H1 (cell line): ENCODE measurements around the gene FLT3. TPM values are rescaled to one million over a fixed set of nuclear protein-coding genes. Genes with fewer than 3 reads are reported as not detected.

Experiments used
- CTCF ChIA-PET: fragments of 300-600 bp; sonication (Branson Sonifier 250); formaldehyde crosslinking; loops from one replicate; lab custom pipeline; 2021; ENCODE audit not compliant: partially characterized antibody; lab: Charles Lee
- POLR2A ChIA-PET: fragments of 300-600 bp; sonication (Branson Sonifier 250); formaldehyde crosslinking; loops from one replicate; lab custom pipeline; 2021; ENCODE audit warnings: inconsistent platforms; ENCODE audit not compliant: partially characterized antibody; lab: Charles Lee
- DNase-seq, 2 experiments: peaks; one replicate each; pipeline versions ENCODE4 v3.0.0 to v3.0.0-alpha.2; 2010 to 2022; ENCODE audit warnings: low spot score in 2 of 2, low read depth in 1 of 2, mixed read lengths in 1 of 2
- FAIRE-seq: peaks from 2 replicates; lab custom pipeline; 2011; peaks lifted over from hg19 to GRCh38; lab: Jason Lieb, UNC
- H2AFZ ChIP-seq: 2 replicates; pipeline ENCODE4 v1.8.1; 2012; ENCODE audit warnings: low read length, inconsistent platforms
- H2AK5ac ChIP-seq: 2 replicates; pipeline ENCODE4 v1.6.1; 2013; ENCODE audit warnings: low read depth, low read length
- H2BK120ac ChIP-seq: replicated peaks from 2 replicates; pipeline ENCODE3; 2013; ENCODE audit warnings: low read depth, low read length, inconsistent platforms
- H2BK12ac ChIP-seq: 2 replicates; pipeline ENCODE4 v1.6.1; 2013; ENCODE audit warnings: low read depth, low read length
- H2BK15ac ChIP-seq: 2 replicates; pipeline ENCODE4 v1.6.1; 2013; ENCODE audit warnings: low read length
- H2BK20ac ChIP-seq: 2 replicates; pipeline ENCODE4 v1.6.1; 2013; ENCODE audit warnings: low read length
- H2BK5ac ChIP-seq: 2 replicates; pipeline ENCODE4 v1.6.1; 2013; ENCODE audit warnings: low read depth, low read length
- H3K14ac ChIP-seq: 2 replicates; pipeline ENCODE4 v1.6.1; 2013; ENCODE audit warnings: inconsistent platforms; ENCODE audit not compliant: insufficient read length
- H3K18ac ChIP-seq: 2 replicates; pipeline ENCODE4 v1.6.1; 2013; ENCODE audit warnings: low read length; ENCODE audit errors: extremely low read depth
- H3K23ac ChIP-seq: 2 replicates; pipeline ENCODE4 v1.6.1; 2013; ENCODE audit warnings: inconsistent platforms; ENCODE audit not compliant: insufficient read length
- H3K23me2 ChIP-seq: 2 replicates; pipeline ENCODE4 v1.6.1; 2013; ENCODE audit warnings: low read depth, low read length
- H3K27ac ChIP-seq: 2 replicates; pipeline ENCODE4 v1.6.1; 2011; ENCODE audit warnings: low read depth, low read length, inconsistent platforms
- H3K27me3 ChIP-seq, 4 experiments: replicated peaks in 1 of 4; 1 replicate in 1 of 4; 2 replicates in 3 of 4; pipeline versions ENCODE4 v1.6.1 to v1.8.1; 2011 to 2013; ENCODE audit warnings: low read length in 3 of 4, mild to moderate bottlenecking in 3 of 4, inconsistent platforms in 2 of 4, mixed read lengths in 2 of 4, moderate library complexity in 1 of 4; ENCODE audit not compliant: control insufficient read depth in 3 of 4, insufficient read depth in 3 of 4; ENCODE audit errors: extremely low read depth in 1 of 4
- H3K36me3 ChIP-seq, 4 experiments: 2 replicates each; pipeline versions ENCODE4 v1.6.1 to v1.8.1; 2011 to 2013; ENCODE audit warnings: mild to moderate bottlenecking in 4 of 4, low read length in 3 of 4, moderate library complexity in 2 of 4, control low read depth in 1 of 4, inconsistent platforms in 1 of 4; ENCODE audit not compliant: insufficient read depth in 4 of 4, control insufficient read depth in 2 of 4
- H3K4ac ChIP-seq: replicated peaks from 2 replicates; pipeline ENCODE3; 2013; ENCODE audit warnings: low read length, low read depth, mixed read lengths, inconsistent platforms; ENCODE audit not compliant: insufficient read length
- H3K4me1 ChIP-seq, 4 experiments: replicated peaks in 1 of 4; 1 replicate in 1 of 4; 2 replicates in 3 of 4; pipeline versions ENCODE4 v1.6.1 to v1.8.1; 2011 to 2013; ENCODE audit warnings: low read length in 3 of 4, inconsistent platforms in 2 of 4, mixed read lengths in 1 of 4; ENCODE audit not compliant: insufficient read depth in 4 of 4, control insufficient read depth in 3 of 4
- H3K4me2 ChIP-seq, 2 experiments: 2 replicates each; pipeline versions ENCODE4 v1.6.1 to v1.8.1; 2011 to 2013; ENCODE audit warnings: low read depth in 2 of 2, low read length in 2 of 2, control low read depth in 1 of 2, inconsistent platforms in 1 of 2, mild to moderate bottlenecking in 1 of 2; ENCODE audit not compliant: insufficient read depth in 1 of 2
- H3K4me3 ChIP-seq, 4 experiments: fragments of 200-600, 300-600 bp in 1 of 4; sonication (generic), shearing (Covaris generic), sonication (Bioruptor Twin) in 1 of 4; 2 replicates each; pipeline versions ENCODE4 v1.5.1 to v1.8.1; 2011 to 2016; ENCODE audit warnings: low read length in 4 of 4, low read depth in 3 of 4, control low read depth in 2 of 4, inconsistent platforms in 2 of 4, mild to moderate bottlenecking in 2 of 4, mixed read lengths in 1 of 4, moderate library complexity in 1 of 4; ENCODE audit not compliant: insufficient read depth in 2 of 4; ENCODE audit errors: extremely low read depth in 1 of 4
- H3K56ac ChIP-seq: replicated peaks from 2 replicates; pipeline ENCODE3; 2013; ENCODE audit warnings: low read depth, mild to moderate bottlenecking, mixed read lengths, low read length, inconsistent platforms; ENCODE audit not compliant: insufficient read length
- H3K79me1 ChIP-seq: 2 replicates; pipeline ENCODE4 v1.6.1; 2013; ENCODE audit warnings: low read depth, low read length, control low read depth
- H3K79me2 ChIP-seq, 2 experiments: 2 replicates each; pipeline versions ENCODE4 v1.6.1 to v1.8.1; 2012 to 2013; ENCODE audit warnings: low read length in 2 of 2, mild to moderate bottlenecking in 2 of 2, inconsistent platforms in 1 of 2; ENCODE audit not compliant: insufficient read depth in 2 of 2, control insufficient read depth in 1 of 2
- H3K9ac ChIP-seq, 4 experiments: replicated peaks in 1 of 4; 1 replicate in 1 of 4; 2 replicates in 3 of 4; pipeline versions ENCODE4 v1.6.1 to v1.8.1; 2011 to 2013; ENCODE audit warnings: low read depth in 3 of 4, low read length in 3 of 4, control low read depth in 2 of 4, mild to moderate bottlenecking in 2 of 4, moderate library complexity in 2 of 4, inconsistent platforms in 1 of 4; ENCODE audit errors: extremely low read depth in 1 of 4
- H3K9me3 ChIP-seq, 2 experiments: 2 replicates each; pipeline versions ENCODE4 v1.6.1 to v1.8.1; 2012 to 2013; ENCODE audit warnings: mild to moderate bottlenecking in 2 of 2, moderate library complexity in 2 of 2, control low read depth in 1 of 2, inconsistent platforms in 1 of 2, low read depth in 1 of 2, low read length in 1 of 2, mixed read lengths in 1 of 2; ENCODE audit not compliant: insufficient read depth in 2 of 2
- H4K20me1 ChIP-seq, 2 experiments: replicated peaks in 1 of 2; 2 replicates each; pipeline versions ENCODE3 to v1.8.1; 2011 to 2013; ENCODE audit warnings: inconsistent platforms in 2 of 2, low read length in 2 of 2, mild to moderate bottlenecking in 1 of 2; ENCODE audit not compliant: insufficient read depth in 2 of 2, control insufficient read depth in 1 of 2
- H4K5ac ChIP-seq: 2 replicates; pipeline ENCODE4 v1.6.1; 2013; ENCODE audit warnings: low read length, low read depth, mixed read lengths, inconsistent platforms; ENCODE audit not compliant: insufficient read length
- H4K8ac ChIP-seq: 2 replicates; pipeline ENCODE4 v1.8.0; 2013; ENCODE audit warnings: mild to moderate bottlenecking, moderate library complexity, low read length, inconsistent platforms; ENCODE audit not compliant: insufficient read depth; ENCODE audit errors: extremely low read depth
- H4K91ac ChIP-seq: replicated peaks from 2 replicates; pipeline ENCODE3; 2013; ENCODE audit warnings: low read length, mixed read lengths, inconsistent platforms; ENCODE audit not compliant: insufficient read length
- RNF2 ChIP-seq: fragments of 200-900, 300-1000 bp; sonication (generic); IDR thresholded peaks from 2 replicates; pipeline ENCODE4 v1.7.1; 2016; ENCODE audit warnings: borderline replicate concordance, low read depth, mild to moderate bottlenecking, antibody characterized with exemption, low read length; ENCODE audit not compliant: poor library complexity, severe bottlenecking; ENCODE audit errors: missing control alignments
- polyA plus RNA-seq, 7 experiments: library from polyadenylated mRNA; depleted of rRNA in 3 of 7; stranded (reverse) in 5 of 7; unstranded in 2 of 7; fragments of >200 nt in 5 of 7; fragments of 200-250 nt in 2 of 7; gene quantifications; 1 replicate in 5 of 7; 2 replicates in 1 of 7; 4 replicates in 1 of 7; pipeline versions ENCODE4 v1.2.1 to v1.2.3, GENCODE V29; 2011 to 2013; ENCODE audit warnings: missing spikeins in 2 of 7, mixed read lengths in 2 of 7
- total RNA-seq: library from RNA; stranded (reverse); fragmentation: NEBNext Ultra II Directional; extraction: Animal tissue kit (Norgen Biotek cat#: 25700); gene quantifications from 2 replicates; pipeline ENCODE4 v1.2.1, GENCODE V29; 2021

FLT3 gene
- total and polyA plus RNA-seq, 2 of the 8 experiments (the other 6 are each of a cell fraction or from before 2014, with no cell fraction given) = 0.44 to 0.71 TPM

DNA sequence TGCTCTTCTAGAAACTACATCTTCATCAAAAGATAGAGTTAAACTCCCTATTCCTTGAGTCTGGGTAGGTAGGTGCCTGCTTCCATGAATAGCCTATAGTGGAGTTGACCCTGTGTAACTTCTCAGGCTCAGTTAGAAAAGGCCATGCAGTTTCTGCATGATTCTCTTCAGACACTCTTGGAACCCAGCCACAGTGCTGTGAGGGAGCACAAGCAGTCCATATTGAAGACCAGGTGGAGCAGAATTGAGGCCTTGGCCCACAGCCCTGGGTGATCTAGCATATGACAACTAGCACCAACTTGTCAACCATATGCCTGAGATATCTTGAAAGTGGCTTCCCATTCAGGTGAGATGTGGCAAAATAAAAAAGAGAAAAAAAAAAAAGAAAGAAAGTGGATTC, 27.7 kb upstream of the FLT3 start:
- H2BK15ac ChIP-seq = no peak overlapping the region
- no peak overlapping the region for H2AK5ac ChIP-seq
- no peak overlapping the region for H4K5ac ChIP-seq
- FAIRE-seq (no peak), DNase-seq (no peak)
- no peak overlapping the region for H3K14ac ChIP-seq
- no peak overlapping the region for H4K8ac ChIP-seq
- H4K20me1 ChIP-seq = no peaks in the 10 kb centered on the region
- H3K23ac ChIP-seq = no peak overlapping the region
- no peak overlapping the region for H3K4ac ChIP-seq
- no peak overlapping the region for H3K4me3 ChIP-seq
- POLR2A ChIA-PET = no interaction called here
- H2BK120ac ChIP-seq = no peak overlapping the region
- H3K4me1 ChIP-seq = no peaks in the 10 kb centered on the region
- no peak overlapping the region for H4K91ac ChIP-seq
- no peaks in the 10 kb centered on the region for H3K79me1 ChIP-seq
- H3K4me2 ChIP-seq = no peak overlapping the region
- H3K18ac ChIP-seq = no peak overlapping the region
- no peak overlapping the region for H2BK12ac ChIP-seq
- H3K27me3 ChIP-seq = no peaks in the 10 kb centered on the region
- H3K27ac ChIP-seq = no peak overlapping the region
- H2BK5ac ChIP-seq = no peak overlapping the region
- no peak overlapping the region for H2AFZ ChIP-seq
- CTCF ChIA-PET = no interaction called here
- no peak overlapping the region for H2BK20ac ChIP-seq
- no peaks in the 10 kb centered on the region for H3K9me3 ChIP-seq
- no peak overlapping the region for H3K56ac ChIP-seq
- no peaks in the 10 kb centered on the region for H3K23me2 ChIP-seq
- no peak overlapping the region for H3K9ac ChIP-seq
- no peaks in the 10 kb centered on the region for H3K79me2 ChIP-seq
- H3K36me3 ChIP-seq = no peaks in the 10 kb centered on the region
- no peak for TF ChIP-seq RNF2
